NCI-H2171 (cell line): ENCODE measurements around the gene LSAMP.
A peak's percentile ranks its signal among the peaks of the same experiment; 100 is the strongest.

Source experiments
- DNase-seq: peaks from one replicate; lab custom pipeline; 2025; lab: John Stamatoyannopoulos, UW

The LSAMP gene

GRCh38 chr3:116432795-116433194, 12.5 kb downstream of the LSAMP start:
- peak; percentile 21 for DNase-seq

- DNase-seq, result no peak
Measured at GRCh38 chr3:116429479-116430269, 15.6 kb downstream of the LSAMP start.

- DNase-seq, result no peak
Measured at GRCh38 chr3:116426036-116426435, 19.3 kb downstream of the LSAMP start.

GRCh38 chr3:116425126-116425525, 20.2 kb downstream of the LSAMP start:
- DNase-seq, result no peak

- no peak for DNase-seq
Measured at GRCh38 chr3:116423945-116424344, 21.3 kb downstream of the LSAMP start.

GRCh38 chr3:116423374-116423773, 21.9 kb downstream of the LSAMP start:
- peak; percentile 54 for DNase-seq

- DNase-seq, result no peak
Measured at GRCh38 chr3:116417151-116417550, 28.1 kb downstream of the LSAMP start.

GRCh38 chr3:116413319-116413718, 32.0 kb downstream of the LSAMP start:
- DNase-seq, result no peak

- no peak for DNase-seq
Measured at GRCh38 chr3:116408473-116408872, 36.8 kb downstream of the LSAMP start.

GRCh38 chr3:116405231-116405630, 40.1 kb downstream of the LSAMP start:
- peak; percentile 13 for DNase-seq

- no peak for DNase-seq
Measured at GRCh38 chr3:116399701-116400226, 45.5 kb downstream of the LSAMP start.

GRCh38 chr3:116394365-116394764, 50.9 kb downstream of the LSAMP start:
- DNase-seq, result peak; percentile 95

GRCh38 chr3:116393199-116393598, 52.1 kb downstream of the LSAMP start:
- no peak for DNase-seq

- DNase-seq, result no peak
Measured at GRCh38 chr3:116392291-116392690, 53.0 kb downstream of the LSAMP start.

GRCh38 chr3:116391296-116392201, 53.7 kb downstream of the LSAMP start:
- no peak for DNase-seq

GRCh38 chr3:116390318-116390717, 55.0 kb downstream of the LSAMP start:
- DNase-seq, result no peak

- DNase-seq, result peak; percentile 98
Measured at GRCh38 chr3:116388867-116389385, 56.4 kb downstream of the LSAMP start.

GRCh38 chr3:116386168-116386567, 59.1 kb downstream of the LSAMP start:
- DNase-seq, result no peak

- DNase-seq, result peak; percentile 51
Measured at GRCh38 chr3:116384717-116385116, 60.6 kb downstream of the LSAMP start.

- no peak for DNase-seq
Measured at GRCh38 chr3:116378077-116378476, 67.2 kb downstream of the LSAMP start.

GRCh38 chr3:116374901-116375300, 70.4 kb downstream of the LSAMP start:
- no peak for DNase-seq

- no peak for DNase-seq
Measured at GRCh38 chr3:116367761-116368395, 77.4 kb downstream of the LSAMP start.
